Activated T-cell treated with anti-CD3 and anti-CD28 coated beads for 1 hour (primary cell): ENCODE data around the gene TUT4.
"Not testable (repeated sequence)": the region's sequence is repeated elsewhere in the genome, so short reads cannot be mapped to it uniquely, and the experiment has no call there.

Experiments used
- DNase-seq: peaks from one replicate; pipeline ENCODE4 v3.0.0-alpha.2; 2020; ENCODE audit warnings: low read depth

The TUT4 gene, protein sequence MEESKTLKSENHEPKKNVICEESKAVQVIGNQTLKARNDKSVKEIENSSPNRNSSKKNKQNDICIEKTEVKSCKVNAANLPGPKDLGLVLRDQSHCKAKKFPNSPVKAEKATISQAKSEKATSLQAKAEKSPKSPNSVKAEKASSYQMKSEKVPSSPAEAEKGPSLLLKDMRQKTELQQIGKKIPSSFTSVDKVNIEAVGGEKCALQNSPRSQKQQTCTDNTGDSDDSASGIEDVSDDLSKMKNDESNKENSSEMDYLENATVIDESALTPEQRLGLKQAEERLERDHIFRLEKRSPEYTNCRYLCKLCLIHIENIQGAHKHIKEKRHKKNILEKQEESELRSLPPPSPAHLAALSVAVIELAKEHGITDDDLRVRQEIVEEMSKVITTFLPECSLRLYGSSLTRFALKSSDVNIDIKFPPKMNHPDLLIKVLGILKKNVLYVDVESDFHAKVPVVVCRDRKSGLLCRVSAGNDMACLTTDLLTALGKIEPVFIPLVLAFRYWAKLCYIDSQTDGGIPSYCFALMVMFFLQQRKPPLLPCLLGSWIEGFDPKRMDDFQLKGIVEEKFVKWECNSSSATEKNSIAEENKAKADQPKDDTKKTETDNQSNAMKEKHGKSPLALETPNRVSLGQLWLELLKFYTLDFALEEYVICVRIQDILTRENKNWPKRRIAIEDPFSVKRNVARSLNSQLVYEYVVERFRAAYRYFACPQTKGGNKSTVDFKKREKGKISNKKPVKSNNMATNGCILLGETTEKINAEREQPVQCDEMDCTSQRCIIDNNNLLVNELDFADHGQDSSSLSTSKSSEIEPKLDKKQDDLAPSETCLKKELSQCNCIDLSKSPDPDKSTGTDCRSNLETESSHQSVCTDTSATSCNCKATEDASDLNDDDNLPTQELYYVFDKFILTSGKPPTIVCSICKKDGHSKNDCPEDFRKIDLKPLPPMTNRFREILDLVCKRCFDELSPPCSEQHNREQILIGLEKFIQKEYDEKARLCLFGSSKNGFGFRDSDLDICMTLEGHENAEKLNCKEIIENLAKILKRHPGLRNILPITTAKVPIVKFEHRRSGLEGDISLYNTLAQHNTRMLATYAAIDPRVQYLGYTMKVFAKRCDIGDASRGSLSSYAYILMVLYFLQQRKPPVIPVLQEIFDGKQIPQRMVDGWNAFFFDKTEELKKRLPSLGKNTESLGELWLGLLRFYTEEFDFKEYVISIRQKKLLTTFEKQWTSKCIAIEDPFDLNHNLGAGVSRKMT (N-terminal part only)

DNA sequence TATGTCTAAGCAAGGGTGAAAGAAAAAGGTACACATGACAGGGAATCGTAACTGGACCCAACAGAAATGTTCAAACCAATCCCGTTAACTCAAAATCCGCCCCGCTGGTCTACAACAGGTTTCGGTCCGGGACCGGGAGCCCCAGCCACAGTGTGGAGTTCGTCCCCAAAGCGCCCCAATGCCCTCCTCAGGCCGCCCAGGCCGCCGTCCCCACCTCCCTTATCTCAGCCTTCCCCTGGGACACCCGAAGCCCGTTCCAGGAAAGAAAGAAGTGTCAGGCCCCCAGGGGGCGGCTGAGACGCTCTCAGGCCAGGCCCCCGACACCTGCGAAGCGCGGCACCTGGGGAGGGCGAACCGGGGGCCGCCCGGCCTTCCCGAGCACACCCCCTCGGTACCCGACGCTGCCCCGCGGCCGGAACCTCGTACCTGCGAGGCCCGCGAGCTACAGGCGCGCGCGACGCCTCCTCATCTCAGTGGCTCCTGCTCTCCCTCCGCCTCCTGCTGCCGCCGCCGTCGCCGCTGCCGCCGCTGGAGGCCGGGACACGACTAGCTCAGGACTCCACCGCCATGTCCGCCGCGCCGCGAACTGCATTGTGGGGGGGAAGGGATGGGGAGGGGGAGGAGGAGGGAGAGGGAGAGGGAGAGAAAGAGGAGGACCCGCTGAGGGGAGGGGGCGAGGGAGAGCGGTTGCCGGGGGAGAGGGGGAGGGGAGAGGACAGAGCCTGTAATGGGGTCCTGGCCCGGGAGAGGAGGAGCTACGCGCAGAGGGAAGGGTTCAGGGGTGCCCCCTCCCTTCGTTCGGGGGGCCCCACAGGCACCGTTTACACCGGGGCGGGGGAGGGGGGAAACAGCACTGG is at the start of gene TUT4:
Gene TUT4, minus strand, starts transcription at position 588 of the 857 bp plus-strand sequence. CDS start 26,812 bp downstream, outside the sequence.
- peak; percentile 62 for DNase-seq

DNA sequence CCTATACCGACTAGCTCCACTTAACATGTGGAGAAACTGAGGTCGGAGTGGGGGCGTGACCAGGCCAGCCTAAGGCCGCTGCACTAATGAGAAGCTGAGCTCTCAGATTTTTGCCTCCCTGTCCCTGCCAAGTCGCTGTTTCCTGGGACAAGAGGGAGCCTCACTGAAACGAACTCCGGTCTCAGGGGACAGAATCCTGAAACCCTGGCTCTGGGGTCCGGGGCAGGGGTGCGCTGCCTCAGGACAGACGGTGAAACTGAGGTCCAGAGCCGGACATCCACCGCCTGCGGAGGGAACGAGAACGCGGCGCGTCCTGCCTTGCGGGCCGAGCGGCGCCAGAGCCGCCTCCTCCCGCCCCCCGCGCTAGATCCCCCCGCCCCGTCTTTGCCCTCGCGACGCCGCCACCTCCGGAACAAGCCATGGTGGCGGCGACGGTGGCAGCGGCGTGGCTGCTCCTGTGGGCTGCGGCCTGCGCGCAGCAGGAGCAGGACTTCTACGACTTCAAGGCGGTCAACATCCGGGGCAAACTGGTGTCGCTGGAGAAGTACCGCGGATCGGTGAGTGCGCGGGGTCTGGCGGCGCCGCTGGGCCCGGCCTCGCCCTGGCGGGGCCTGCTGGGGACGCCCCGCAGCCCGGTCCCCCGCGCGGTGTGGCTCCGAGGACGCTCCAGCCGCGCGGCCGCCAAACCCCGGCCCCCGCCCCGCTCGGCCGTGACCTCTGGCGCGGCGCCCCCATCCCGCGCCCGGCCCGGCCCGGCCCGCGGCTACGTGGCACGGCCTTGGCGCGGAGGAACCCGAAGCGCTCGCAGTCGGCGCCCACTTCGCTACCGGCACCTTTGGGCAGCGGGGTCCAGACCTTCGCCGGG is 49.3 kb upstream of the TUT4 start, which contains the start of gene GPX7:
Gene GPX7, plus strand, starts transcription at position 381 of the 865 bp plus-strand sequence. Its CDS starts 39 bp downstream, at position 420.
- peak; percentile 50 for DNase-seq

DNA sequence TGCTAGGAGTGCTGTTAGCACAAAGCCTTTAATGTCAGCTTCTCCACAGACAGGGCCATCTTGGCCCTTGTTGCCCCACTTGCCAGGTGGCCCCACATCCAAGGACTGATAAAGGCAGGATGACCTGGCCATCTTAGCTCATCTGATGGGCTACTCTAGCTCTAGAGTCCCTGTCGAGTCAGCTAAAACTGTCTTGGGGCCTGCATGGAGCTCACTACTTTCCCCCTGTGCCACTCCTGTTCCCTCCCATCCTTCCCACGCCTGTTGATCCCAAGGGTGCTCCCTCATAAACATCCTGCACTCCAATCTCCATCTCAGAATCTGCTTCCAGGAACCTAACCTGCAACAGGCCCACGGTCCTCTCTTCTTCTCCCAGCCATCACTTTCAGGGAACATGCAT is 48.6 kb upstream of the TUT4 start:
- DNase-seq, result no peak

DNA sequence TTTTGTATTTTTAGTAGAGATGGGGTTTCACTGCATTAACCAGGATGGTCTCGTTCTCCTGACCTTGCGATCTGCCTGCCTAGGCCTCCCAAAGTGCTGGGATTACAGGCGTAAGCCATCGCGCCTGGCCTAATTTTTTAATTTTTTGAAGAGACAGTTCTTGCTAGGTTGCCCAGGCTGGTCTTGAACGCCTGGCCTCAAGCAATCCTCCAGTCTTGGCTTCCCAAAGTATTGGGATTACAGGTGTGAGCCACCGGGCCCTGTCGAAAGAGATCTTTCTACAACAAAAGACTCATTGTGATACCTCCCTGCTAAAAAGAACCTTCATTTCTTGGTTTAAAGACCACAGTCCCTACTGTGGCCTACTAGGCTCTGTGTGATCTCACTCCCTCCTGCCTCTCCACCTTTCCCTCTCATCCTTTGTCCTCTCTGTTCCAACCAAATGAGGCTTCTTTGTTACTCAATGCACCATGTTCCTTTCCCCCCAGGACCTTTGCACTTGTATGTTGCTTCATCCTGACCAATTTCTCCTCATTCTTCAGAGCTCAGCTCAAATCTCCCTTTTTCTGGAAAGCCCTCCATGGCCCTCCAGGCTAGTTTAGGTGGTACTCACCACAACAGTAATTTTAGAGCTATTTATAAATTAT is 47.8 kb upstream of the TUT4 start:
- no peak for DNase-seq

DNA sequence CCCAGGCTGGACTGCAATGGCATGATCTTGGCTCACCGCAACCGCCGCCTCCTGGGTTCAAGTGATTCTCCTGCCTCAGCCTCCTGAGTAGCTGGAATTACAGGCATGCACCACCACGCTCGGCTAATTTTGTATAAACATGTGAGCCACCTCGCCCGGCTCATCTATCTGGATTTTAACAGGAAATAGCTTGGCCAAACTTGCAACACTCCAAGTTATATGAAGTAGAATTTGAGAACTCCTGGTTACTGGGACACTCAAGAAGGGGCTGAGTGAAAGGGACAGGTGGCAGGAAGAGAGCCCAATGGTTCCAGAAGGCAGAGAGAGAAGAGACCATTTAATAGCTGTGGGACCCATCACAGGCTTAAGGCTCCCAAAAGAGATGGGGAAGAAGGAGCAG is 46.3 kb upstream of the TUT4 start:
- no peak for DNase-seq

DNA sequence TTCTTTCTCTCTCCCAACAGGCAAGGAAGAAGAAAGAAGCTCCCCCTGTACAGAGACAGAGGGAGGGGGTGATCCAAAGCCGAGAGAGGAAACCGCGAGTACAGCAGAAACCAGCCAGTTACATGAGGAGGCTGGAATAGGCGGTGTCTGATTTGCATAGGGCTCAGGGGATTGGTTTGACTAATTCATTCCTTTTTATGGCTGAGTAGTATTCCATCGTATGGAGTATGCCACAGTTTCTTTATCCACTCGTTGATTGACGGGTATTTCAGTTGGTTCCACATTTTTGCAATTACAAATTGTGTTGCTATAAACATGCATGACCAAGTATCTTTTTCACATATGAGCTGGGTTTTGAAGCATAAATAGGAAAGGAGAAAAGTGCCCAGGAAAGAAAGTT is 45.8 kb upstream of the TUT4 start:
- DNase-seq, result no peak

DNA sequence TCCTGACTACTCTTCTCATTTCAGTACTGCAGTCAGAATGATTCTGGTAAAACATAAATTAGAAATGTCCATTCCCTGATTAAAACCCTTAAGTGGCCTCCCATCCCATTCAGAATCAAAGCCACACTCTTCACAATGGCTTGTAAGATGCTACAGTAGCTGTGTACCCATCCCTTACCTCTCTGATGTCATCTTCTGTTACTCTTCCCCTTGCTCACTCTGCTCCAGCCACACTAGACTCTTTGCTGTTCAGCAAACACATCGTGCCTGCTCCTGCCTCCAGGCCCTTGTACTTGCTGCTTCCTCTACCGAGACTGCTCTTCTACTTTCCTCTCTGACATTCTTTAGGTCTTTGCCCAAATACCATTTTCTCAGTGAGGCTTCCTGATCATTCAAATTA is 45.0 kb upstream of the TUT4 start:
- no peak for DNase-seq

DNA sequence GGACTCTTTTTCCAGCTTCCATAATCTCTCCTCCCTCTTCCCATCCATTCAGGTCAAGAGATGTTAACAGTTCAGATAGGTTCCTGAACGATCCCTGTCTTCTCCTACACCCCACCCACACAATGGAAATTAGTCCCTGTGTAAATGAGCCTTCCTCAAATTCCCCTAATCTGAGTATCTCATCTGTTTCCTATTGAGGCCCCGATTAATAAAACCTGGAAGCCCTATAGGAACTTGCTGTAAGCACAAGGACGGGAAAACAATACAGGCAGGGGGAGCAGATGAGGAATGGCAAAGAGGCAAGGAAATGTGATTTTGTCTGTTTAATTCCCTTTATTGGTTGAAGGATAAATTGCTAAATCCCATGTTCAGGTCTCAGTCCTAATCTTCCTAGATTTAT is 42.2 kb upstream of the TUT4 start:
- no peak for DNase-seq

DNA sequence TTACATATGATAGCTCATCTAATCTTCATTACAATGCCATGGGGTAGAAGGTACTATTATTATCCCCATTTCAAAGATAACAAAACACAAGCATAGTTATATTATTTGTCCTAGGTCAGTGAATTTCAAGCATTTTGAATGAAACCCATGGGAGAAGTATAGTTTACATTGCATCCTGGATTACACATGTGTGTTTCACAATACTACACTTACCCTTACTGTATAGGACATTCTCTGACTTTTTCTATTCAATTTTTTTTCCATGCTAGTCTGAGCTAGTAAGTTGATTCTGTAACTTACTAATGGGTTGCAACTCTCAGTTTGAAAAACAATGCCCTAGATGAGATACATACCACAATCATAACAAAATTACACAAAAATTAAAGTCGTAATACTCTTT is 40.6 kb upstream of the TUT4 start:
- DNase-seq, result no peak

DNA sequence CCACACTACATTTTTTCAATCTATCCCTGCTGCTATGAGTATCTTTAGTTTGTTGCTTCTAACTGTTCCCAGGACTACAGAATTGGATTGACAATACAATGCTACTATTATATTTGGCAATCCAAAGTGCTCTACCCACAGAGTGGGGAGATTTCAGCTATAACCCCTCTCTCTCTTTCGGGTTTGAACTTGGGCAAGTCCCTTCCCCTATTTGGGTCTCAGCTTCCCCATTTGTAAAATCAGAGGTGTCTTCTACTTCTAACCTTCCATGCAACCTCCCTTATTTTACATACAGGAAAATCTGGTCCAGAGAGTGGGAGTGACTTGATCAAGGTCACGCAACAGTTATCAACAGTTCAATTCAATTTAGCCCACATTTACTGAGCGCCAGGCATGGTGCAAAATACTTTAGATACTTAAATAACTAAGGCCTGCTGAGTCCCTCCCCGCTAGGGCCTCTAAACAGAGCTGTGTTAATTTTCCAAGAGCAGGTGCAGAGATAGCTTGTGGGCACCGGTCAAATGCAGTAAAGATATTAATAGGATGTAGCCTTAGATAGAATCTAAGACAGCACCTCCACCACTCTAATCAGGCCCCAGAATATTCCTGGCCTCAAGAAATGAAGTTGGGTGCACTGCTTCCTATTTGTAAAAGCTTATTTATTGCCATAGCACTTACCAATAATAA is 39.9 kb upstream of the TUT4 start:
- DNase-seq, result no peak

DNA sequence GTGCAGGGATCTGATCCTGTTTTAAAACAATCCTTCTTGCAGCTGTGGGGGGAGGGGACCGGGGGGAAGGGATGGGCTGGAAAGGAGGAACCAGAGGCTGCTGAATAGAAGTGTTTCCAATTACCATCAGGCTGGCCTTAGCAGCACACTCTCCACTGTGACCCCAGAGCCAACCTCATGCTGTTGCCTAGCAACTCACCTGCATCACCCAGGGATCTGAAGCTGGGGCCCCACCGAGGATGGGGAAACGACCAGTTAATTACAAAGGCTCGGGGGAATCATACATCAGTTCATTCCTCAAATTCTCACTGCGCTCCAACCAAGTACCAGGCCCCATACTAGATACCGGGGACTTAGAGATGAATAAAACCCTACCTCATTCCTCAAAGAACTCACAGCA is 37.4 kb upstream of the TUT4 start:
- DNase-seq, result no peak

DNA sequence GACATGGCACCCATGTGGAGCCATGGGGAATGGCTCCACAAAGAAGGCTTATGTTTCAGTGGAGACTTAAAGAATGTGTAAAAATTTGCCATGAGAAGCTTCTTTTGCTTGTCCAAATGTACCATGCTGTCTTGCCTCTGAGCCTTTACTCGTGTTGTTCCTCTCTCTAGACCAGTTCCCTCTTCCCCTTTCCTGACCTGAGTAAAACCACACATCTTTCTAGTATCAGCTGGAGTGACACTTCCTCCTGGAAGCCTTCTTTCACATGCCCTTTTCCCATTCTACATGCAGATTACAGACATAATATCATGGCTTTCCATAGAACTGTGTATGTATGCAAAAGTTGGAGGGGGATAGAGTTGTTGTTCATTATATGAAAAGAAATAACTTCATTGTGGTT is 35.6 kb upstream of the TUT4 start:
- DNase-seq, result no peak

DNA sequence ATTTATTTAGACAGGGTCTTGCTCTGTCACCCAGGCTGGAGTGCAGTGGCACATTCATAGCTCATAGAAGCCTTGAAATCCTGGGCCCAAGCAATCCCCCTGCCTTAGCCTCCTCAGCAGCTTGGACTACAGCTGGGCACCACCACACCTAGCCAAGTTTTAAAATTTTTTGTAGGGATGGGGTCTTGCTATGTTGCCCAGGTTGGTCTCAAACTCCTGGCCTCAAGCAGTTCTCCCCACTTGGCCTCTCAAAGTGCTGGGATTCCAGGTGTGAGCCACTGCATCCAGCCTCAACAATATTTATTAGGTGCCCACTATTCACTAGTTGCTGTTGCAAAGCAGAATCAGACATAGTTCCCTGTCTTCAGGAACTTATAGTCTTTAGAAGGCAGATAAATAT is 35.1 kb upstream of the TUT4 start:
- no peak for DNase-seq

DNA sequence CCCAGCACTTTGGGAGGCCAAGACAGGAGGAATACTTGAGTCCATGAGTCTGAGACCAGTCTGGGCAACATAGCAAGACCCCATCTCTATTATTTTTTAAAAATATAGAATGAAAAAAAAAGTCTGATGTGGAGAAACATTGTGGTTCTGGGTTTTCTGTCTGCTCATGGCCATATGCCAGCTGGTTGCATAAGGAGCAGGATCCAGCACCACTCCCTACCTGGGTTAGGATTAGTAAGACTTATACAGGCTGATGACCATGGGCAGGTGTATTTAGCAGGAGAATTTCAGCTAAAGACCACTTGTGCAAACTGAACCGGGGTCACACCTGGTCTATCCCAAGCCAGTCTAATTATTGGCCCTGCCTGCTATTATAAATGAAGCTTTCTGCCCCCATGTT is 32.6 kb upstream of the TUT4 start:
- no peak for DNase-seq

DNA sequence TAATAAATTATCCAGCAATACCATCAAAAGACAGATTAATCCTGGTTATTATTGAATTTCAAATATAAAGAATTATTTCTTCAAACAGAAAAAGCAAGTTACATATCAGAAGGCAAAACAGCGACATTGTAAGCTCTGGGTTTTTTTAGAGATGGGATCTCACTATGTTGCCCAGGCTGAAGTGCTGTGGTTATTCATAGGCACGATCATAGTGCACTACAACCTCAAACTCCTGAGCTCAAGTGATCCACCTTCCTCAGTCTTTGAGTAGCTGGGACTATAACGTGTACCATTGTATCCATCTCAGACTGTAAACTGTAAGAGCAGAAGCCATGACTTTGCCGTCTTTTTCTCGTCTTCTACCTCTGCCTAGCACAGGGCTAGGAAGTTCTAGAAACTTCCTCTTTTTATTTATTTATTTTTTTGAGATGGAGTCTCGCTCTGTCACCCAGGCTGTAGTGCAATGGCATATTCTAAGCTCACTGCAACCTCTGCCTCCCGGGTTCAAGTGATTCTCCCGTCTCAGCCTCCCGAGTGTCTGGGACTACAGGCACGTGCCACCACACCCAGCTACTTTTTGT is 29.3 kb upstream of the TUT4 start:
- DNase-seq, result no peak

DNA sequence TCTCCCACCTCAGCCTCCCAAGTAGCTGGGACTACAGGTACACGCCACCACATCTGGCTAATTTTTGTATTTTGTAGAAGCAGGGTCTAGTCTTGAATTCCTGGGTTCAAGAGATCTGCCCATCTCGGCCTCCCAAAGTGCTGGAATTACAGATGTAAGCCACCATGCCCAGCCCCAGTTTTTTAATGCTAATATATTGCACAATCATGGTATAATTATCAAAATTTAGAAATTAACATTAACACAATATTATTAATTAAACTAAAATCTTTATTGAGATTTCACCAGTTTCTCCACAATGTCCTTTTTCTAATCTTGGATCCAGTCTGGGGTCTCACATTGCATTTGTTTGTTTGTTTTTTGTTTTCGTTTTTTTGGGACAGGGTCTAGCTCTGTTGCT is 27.4 kb upstream of the TUT4 start:
- DNase-seq, result no peak

DNA sequence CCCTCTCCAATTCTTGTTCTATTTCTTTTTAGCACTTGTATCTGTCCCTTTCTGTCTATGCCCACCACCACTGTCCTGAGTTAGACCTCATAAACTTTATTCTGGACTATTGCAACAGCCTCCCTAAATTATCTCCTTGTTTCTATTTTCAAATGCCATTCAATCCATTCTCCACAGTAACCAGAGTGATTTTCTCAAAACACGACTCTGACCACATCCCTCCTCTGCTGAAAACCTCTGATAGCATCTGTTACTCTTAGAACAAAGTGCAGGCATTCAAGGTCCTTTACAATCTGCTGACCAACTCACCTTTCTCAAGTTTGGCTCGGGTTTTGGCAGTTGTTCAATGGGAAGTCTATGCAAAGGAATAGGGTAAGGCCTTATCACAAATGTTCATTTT is 26.5 kb upstream of the TUT4 start:
- no peak for DNase-seq

DNA sequence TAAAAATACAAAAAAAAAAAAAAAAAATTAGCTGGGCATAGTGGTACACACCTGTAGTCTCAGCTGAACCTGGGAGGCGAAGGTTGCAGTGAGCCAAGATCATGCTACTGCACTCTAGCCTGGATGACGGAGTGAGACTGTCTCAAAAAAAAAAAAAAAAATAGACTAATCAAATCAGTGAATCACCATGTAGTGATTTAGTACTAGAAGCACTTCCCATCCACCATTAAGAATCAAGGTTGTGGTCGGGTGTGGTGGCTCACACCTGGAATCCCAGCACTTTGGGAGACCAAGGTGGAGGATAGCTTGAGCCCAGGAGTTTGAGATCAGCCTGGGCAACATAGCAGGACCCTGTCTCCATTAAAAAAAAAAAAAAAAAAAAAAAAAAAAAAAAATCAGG is 25.2 kb upstream of the TUT4 start:
- DNase-seq, result not testable (repeated sequence)

DNA sequence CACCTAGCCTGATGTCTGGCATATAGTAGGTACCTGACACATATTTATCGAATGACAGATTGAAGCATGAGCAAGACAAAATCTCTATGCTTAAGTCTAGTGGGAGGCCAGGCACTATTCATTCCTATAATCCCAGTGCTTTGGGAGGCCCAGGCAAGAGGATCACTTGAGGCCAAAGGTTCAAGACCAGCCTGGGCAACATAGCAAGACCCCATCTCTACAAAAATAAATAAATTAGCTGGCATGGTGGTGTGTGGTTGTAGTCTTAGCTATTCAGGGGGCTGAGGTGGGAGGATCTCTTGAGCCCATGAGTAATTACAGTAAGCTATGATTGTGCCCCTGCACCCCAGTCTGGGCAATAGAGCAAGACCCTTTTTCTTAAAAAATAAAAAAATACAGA is 23.2 kb upstream of the TUT4 start:
- no peak for DNase-seq
